ENCODE data around the gene SPEM3.

GRCh38 chr17:7383742-7384488, 44.7 kb upstream of the SPEM3 start:
- no peak for TF ChIP-seq CTCF (IDR thresholded peaks at IDR 0.05; ENCODE audit: low read depth, low read length, missing input control)
- TF ChIP-seq YY1 (IDR thresholded peaks at IDR 0.05) = no peak
- no peak for TF ChIP-seq HNF4A (conservative IDR thresholded peaks at IDR 0.05)
- no peak for TF ChIP-seq HNF4G (IDR thresholded peaks at IDR 0.05)
- no peak for TF ChIP-seq REST (IDR thresholded peaks at IDR 0.05)
